ENCODE measurements around the gene EHMT1. TPM values are rescaled to one million over a fixed set of nuclear protein-coding genes. Genes with fewer than 3 reads are reported as not detected.

EHMT1 gene
- total and polyA plus RNA-seq, 2 experiments from 2014 or later, result 46.0 to 47.7 TPM

DNA sequence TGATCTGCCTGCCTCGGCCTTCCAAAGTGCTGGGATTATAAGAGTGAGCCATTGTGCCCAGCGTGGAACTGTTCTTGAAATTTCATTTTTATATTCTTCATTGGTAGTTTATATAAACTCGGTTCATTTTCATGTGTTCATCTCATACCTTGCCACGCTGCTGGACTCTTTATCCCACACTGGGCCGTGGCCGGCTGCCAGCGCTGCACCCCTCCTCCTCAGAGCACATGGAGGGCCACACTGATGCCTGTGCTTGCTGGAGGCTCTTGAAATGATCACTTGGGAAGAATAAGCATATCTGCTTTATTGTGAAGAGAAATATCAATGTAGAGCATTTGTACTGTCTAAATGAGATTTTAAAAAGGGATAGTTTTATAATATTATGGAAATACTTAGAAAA, 69.5 kb downstream of the EHMT1 start:
- no peaks in the 10 kb centered on the region for H3K36me3 ChIP-seq (replicated peaks; ENCODE audit: insufficient read depth, low read depth)
- no peak for DNase-seq (ENCODE audit: low spot score)
- H3K27ac ChIP-seq, result no peak overlapping the region
- no peak overlapping the region for H3K4me3 ChIP-seq
- H3K9me2 ChIP-seq (replicated peaks; ENCODE audit: insufficient read depth), result no peaks in the 10 kb centered on the region
- no peaks in the 10 kb centered on the region for H3K9me3 ChIP-seq (ENCODE audit: low read depth)
- H4K20me1 ChIP-seq (ENCODE audit: insufficient read depth, poor library complexity, severe bottlenecking), result peaks cover 73% of the 10 kb centered on the region
- TF ChIP-seq EZH2 (IDR thresholded peaks at IDR 0.05; ENCODE audit: borderline replicate concordance) (no peak), EZH2phosphoT487 (IDR thresholded peaks at IDR 0.05; ENCODE audit: low read depth, severe bottlenecking, unreplicated experiment) (no peak)
- TF ChIP-seq, protein P1, sequence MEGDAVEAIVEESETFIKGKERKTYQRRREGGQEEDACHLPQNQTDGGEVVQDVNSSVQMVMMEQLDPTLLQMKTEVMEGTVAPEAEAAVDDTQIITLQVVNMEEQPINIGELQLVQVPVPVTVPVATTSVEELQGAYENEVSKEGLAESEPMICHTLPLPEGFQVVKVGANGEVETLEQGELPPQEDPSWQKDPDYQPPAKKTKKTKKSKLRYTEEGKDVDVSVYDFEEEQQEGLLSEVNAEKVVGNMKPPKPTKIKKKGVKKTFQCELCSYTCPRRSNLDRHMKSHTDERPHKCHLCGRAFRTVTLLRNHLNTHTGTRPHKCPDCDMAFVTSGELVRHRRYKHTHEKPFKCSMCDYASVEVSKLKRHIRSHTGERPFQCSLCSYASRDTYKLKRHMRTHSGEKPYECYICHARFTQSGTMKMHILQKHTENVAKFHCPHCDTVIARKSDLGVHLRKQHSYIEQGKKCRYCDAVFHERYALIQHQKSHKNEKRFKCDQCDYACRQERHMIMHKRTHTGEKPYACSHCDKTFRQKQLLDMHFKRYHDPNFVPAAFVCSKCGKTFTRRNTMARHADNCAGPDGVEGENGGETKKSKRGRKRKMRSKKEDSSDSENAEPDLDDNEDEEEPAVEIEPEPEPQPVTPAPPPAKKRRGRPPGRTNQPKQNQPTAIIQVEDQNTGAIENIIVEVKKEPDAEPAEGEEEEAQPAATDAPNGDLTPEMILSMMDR (IDR thresholded peaks at IDR 0.05; ENCODE audit: poor library complexity), result no peak
- H3K27me3 ChIP-seq, result no peaks in the 10 kb centered on the region
- no peaks in the 10 kb centered on the region for H3K4me1 ChIP-seq (ENCODE audit: insufficient read depth)
- peaks cover 96% of the 10 kb centered on the region for H3K79me2 ChIP-seq
- H3K4me2 ChIP-seq, result no peak overlapping the region
- WGBS (ENCODE audit: low lambda C conversion rate, missing lambda C conversion rate), result 97% methylated on average over 7 of the region's 7 CpGs
- no peak overlapping the region for H2AFZ ChIP-seq

DNA sequence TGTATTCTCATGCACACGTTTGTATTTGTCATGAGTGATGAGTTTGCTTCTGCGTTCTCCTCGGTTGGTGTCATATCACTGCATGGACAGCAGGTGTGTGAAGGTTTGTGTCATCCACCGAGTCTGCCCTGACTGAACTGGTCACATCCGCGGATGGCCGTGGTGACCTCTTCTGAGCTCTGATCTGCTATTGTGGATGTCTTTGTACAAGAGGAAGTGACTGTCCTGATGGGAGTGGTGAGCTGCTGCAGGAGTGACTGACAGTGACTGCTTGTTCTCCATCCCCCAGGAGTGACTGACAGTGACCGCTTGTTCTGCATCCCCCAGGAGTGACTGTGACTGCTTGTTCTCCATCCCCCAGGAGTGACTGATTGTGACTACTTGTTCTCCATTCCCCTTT, 69.9 kb downstream of the EHMT1 start:
- Histone ChIP-seq H3K27me3 (no peaks in the 10 kb centered on the region), H3K4me2 (no peak overlapping the region), H3K4me3 (no peak overlapping the region), H3K4me1 (ENCODE audit: insufficient read depth) (no peaks in the 10 kb centered on the region), H4K20me1 (ENCODE audit: insufficient read depth, poor library complexity, severe bottlenecking) (peaks cover 69% of the 10 kb centered on the region), H3K79me2 (peaks cover 93% of the 10 kb centered on the region), H3K9me3 (ENCODE audit: low read depth) (no peaks in the 10 kb centered on the region), H3K36me3 (replicated peaks; ENCODE audit: insufficient read depth, low read depth) (no peaks in the 10 kb centered on the region), H3K27ac (no peak overlapping the region), H3K9me2 (replicated peaks; ENCODE audit: insufficient read depth) (no peaks in the 10 kb centered on the region), H2AFZ (no peak overlapping the region)
- no peak for DNase-seq (ENCODE audit: low spot score)
- 77% methylated on average over 8 of the region's 8 CpGs for WGBS (ENCODE audit: low lambda C conversion rate, missing lambda C conversion rate)
- TF ChIP-seq EZH2phosphoT487 (IDR thresholded peaks at IDR 0.05; ENCODE audit: low read depth, severe bottlenecking, unreplicated experiment), result no peak
- TF ChIP-seq EZH2 (IDR thresholded peaks at IDR 0.05; ENCODE audit: borderline replicate concordance), result no peak
- TF ChIP-seq, protein P1 (IDR thresholded peaks at IDR 0.05; ENCODE audit: poor library complexity), result no peak

DNA sequence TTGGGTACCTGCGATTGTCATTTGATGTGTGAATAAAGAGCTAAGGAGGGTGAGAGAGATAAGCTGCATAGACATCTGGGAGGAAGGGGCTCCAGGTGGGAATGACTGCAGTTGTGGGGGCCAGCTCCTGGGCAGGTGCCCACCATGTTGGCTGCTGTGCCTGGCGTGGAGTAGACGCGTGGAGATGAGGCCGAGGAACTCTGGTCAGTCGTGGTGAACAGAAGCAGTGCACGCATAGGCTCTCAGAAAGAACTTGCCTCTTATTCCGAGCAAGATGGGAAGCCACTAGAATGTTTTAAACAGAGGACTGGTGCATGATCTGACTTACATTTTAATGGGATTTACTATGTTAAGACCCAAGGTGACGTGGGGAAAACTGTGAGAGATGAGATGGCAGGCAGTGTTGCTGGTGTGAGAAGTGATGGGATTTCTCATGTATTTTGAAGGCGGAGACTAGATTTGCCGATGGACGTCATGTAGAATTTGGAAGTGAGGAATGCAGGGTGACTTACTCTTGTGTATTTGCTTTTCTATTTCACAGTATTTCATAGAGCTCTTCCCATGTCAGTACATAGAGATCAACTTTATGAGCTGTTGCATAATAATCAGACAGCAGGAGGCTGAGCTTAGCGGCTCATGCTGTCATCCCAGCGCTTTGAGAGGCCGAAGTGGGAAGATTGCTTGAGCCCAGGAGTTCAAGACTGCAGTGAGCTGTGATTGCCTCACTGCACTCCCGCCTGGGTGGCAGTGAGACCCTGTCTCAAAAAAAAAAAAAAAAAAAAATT, 71.1 kb downstream of the EHMT1 start:
- peak overlapping the region; percentile 18 for H3K4me2 ChIP-seq
- TF ChIP-seq EZH2 (IDR thresholded peaks at IDR 0.05; ENCODE audit: borderline replicate concordance), result no peak
- TF ChIP-seq, protein P1 (IDR thresholded peaks at IDR 0.05; ENCODE audit: poor library complexity), result no peak
- TF ChIP-seq EZH2phosphoT487 (IDR thresholded peaks at IDR 0.05; ENCODE audit: low read depth, severe bottlenecking, unreplicated experiment), result no peak
- no peaks in the 10 kb centered on the region for H3K27me3 ChIP-seq
- H3K9me2 ChIP-seq (replicated peaks; ENCODE audit: insufficient read depth), result no peaks in the 10 kb centered on the region
- 80% methylated on average over 16 of the region's 16 CpGs for WGBS (ENCODE audit: low lambda C conversion rate, missing lambda C conversion rate)
- peaks cover 67% of the 10 kb centered on the region for H4K20me1 ChIP-seq (ENCODE audit: insufficient read depth, poor library complexity, severe bottlenecking)
- no peaks in the 10 kb centered on the region for H3K9me3 ChIP-seq (ENCODE audit: low read depth)
- H3K79me2 ChIP-seq, result peaks cover 89% of the 10 kb centered on the region
- DNase-seq (ENCODE audit: low spot score), result peak; percentile 69
- H3K27ac ChIP-seq, result peak overlapping the region; percentile 71
- no peaks in the 10 kb centered on the region for H3K36me3 ChIP-seq (replicated peaks; ENCODE audit: insufficient read depth, low read depth)
- no peak overlapping the region for H2AFZ ChIP-seq
- no peaks in the 10 kb centered on the region for H3K4me1 ChIP-seq (ENCODE audit: insufficient read depth)
- no peak overlapping the region for H3K4me3 ChIP-seq
